HG03439 (cell line): Measurements from ENCODE around the gene FIBCD1.

ENCODE experiments used
- ATAC-seq: cut with Tn5 transposase; IDR thresholded peaks from one replicate; pipeline ENCODE4 v1.9.1; 2021; ENCODE audit warnings: mild to moderate bottlenecking, moderate library complexity; ENCODE audit not compliant: unreplicated experiment

Gene FIBCD1

GRCh38 chr9:130862747-130863146 is 76.3 kb downstream of the FIBCD1 start:
- ATAC-seq, result no peak

GRCh38 chr9:130862217-130862616 is 76.8 kb downstream of the FIBCD1 start:
- ATAC-seq, result no peak

DNA sequence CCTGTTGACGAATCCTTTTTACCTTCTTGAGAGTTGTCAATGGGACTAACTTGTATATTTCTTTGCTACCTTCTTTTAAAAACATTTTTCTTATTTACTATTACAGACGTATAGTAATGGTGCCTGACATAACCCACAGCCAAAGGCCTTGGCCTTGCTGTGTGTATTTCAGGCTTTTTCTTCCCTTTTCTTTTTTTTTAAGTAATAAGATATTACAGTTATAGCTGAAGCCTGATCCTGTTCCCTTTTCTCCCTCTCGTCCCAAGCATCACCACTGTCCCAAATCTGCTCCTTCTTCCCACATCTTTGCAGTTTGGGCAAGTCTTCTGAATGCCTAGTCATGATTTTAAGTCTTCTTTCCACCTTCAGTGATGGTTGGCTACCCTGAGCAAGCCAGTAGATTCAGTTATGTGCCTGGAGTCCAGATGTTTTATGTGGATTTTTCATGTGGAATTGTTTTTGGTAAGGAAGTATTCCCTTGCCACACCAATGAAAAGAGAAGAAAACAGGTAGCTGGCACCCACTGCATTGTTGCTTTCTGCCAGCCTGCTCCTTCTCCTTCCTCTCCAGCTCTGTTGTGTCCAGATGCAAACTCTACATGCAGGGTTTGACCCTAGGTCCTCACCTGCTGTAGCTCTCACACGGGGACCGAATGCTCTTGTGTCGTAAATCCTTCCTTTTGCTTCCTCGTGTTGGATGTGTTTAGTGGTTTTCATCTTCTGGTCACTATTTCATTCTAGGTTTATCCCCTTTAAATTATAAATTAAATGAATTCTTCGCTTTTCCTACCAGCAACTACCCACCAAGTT is 77.5 kb downstream of the FIBCD1 start:
- ATAC-seq, result no peak

- no peak for ATAC-seq
Measured at GRCh38 chr9:130860458-130861316, 78.4 kb downstream of the FIBCD1 start.

GRCh38 chr9:130858739-130859705 is 80.0 kb downstream of the FIBCD1 start:
- no peak for ATAC-seq

- no peak for ATAC-seq
Measured at GRCh38 chr9:130857864-130858738, 80.9 kb downstream of the FIBCD1 start.

DNA sequence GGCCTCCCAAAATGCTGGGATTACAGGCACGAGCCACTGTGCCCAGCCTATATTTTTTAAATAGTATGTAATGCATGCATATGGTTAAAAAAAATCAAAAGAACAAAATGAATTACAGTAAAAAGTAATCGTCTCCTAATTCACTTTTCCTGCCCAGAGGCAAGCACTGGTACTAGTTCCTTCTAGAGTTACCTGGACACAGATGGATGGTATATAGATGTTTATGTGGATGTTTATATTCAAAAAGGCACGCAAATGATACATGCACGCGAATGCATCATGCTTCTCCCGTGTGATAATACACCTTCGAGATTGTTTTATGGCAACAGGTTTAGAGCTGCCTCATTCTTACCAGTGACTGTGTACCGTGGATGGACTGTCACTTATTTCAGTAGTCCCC is 82.6 kb downstream of the FIBCD1 start:
- ATAC-seq, result no peak

DNA sequence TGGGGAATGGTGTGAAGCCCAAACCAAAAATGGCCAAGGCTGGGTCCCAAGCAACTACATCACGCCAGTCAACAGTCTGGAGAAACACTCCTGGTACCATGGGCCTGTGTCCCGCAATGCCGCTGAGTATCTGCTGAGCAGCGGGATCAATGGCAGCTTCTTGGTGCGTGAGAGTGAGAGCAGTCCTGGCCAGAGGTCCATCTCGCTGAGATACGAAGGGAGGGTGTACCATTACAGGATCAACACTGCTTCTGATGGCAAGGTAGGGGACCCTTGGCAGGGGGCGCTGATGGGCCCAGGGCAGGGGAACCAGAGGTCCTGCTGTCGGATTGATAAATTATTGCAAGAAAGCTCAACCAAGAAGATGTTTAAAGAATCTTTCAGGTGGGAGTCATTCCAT is 84.2 kb downstream of the FIBCD1 start:
- ATAC-seq, result no peak

GRCh38 chr9:130854092-130854491 is 85.0 kb downstream of the FIBCD1 start:
- no peak for ATAC-seq

DNA sequence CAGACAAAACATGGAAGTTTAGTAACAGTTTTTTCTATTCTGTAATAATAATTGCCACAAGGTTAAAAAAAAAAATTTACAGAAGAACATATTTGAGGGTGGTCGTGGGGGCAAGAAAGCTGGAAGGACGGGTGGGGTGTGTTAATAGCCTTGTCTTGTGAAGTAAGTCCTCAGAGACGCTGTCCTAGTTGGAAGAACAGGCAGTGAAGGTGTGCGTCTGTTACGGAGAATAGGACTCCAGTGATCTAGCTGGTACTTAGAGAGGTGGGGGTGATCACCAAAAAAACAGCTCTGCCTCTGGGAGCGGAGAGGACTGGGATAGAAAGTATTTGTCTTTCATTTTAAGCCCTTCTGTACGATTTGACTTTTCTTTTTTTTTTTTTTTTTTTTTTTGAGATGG is 86.2 kb downstream of the FIBCD1 start:
- ATAC-seq, result no peak
